GM23248 (cell line): ENCODE data around the gene TRIO.

ENCODE experiments used
- EZH2 ChIP-seq: fragments of 200-600 bp; sonication (generic); IDR thresholded peaks from 2 replicates; pipeline ENCODE4 v1.6.1; 2018; ENCODE audit warnings: antibody characterized with exemption, mild to moderate bottlenecking; ENCODE audit not compliant: insufficient read depth, poor library complexity, severe bottlenecking
- EZH2phosphoT487 ChIP-seq: fragments of 200-600 bp; sonication (generic); IDR thresholded peaks from 2 replicates; pipeline ENCODE4 v1.6.1; 2018; ENCODE audit warnings: antibody characterized with exemption, moderate library complexity, mild to moderate bottlenecking, low read depth; ENCODE audit not compliant: insufficient read depth

GRCh38 chr5:14509556-14509955 is 366.4 kb downstream of the TRIO start:
- TF ChIP-seq EZH2 = no peak
- TF ChIP-seq EZH2phosphoT487 = no peak
